H9 (cell line): ENCODE data around the gene TBX15. TPM values are rescaled to one million over a fixed set of nuclear protein-coding genes. Genes with fewer than 3 reads are reported as not detected.

Source experiments
- DNase-seq: peaks from one replicate; pipeline ENCODE4 v3.0.0-alpha.2; 2017
- H2AFZ ChIP-seq: one replicate; pipeline ENCODE4 v1.6.1; 2013; ENCODE audit warnings: mild to moderate bottlenecking, low read length, control low read depth, moderate library complexity
- H2AK5ac ChIP-seq: 2 replicates; pipeline ENCODE4 v1.6.1; 2013; ENCODE audit warnings: low read length, control low read depth, mixed read lengths; ENCODE audit not compliant: insufficient read length
- H2BK120ac ChIP-seq: one replicate; pipeline ENCODE4 v1.6.1; 2013; ENCODE audit warnings: low read depth, mild to moderate bottlenecking, low read length, control low read depth, inconsistent platforms; ENCODE audit not compliant: poor library complexity, severe bottlenecking
- H2BK12ac ChIP-seq: 2 replicates; pipeline ENCODE4 v1.6.1; 2013; ENCODE audit warnings: low read length, control low read depth, mixed read lengths, low read depth; ENCODE audit not compliant: insufficient read length
- H2BK15ac ChIP-seq: 2 replicates; pipeline ENCODE4 v1.6.1; 2013; ENCODE audit warnings: low read depth, low read length, control low read depth
- H2BK20ac ChIP-seq: one replicate; pipeline ENCODE4 v1.6.1; 2013; ENCODE audit warnings: low read depth, mild to moderate bottlenecking, low read length, control low read depth, inconsistent platforms; ENCODE audit not compliant: poor library complexity, severe bottlenecking
- H2BK5ac ChIP-seq: 2 replicates; pipeline ENCODE4 v1.6.1; 2013; ENCODE audit warnings: low read length, control low read depth, mixed read lengths; ENCODE audit not compliant: insufficient read length
- H3K14ac ChIP-seq: 2 replicates; pipeline ENCODE4 v1.6.1; 2013; ENCODE audit warnings: low read length, control low read depth; ENCODE audit not compliant: insufficient read depth
- H3K18ac ChIP-seq: 2 replicates; pipeline ENCODE4 v1.6.1; 2013; ENCODE audit warnings: low read depth, mild to moderate bottlenecking, mixed read lengths, low read length, control low read depth; ENCODE audit not compliant: insufficient read length
- H3K23ac ChIP-seq: 2 replicates; pipeline ENCODE4 v1.6.1; 2013; ENCODE audit warnings: low read length, control low read depth, mixed read lengths, low read depth; ENCODE audit not compliant: insufficient read length
- H3K23me2 ChIP-seq: 2 replicates; pipeline ENCODE4 v1.6.1; 2013; ENCODE audit warnings: low read depth, mild to moderate bottlenecking, mixed read lengths, low read length, control low read depth; ENCODE audit not compliant: insufficient read length, poor library complexity, severe bottlenecking
- H3K27ac ChIP-seq: 2 replicates; pipeline ENCODE4 v1.5.1; 2013; ENCODE audit warnings: low read length, control low read depth, mixed read lengths, low read depth; ENCODE audit not compliant: insufficient read length
- H3K27me3 ChIP-seq: 2 replicates; pipeline ENCODE4 v1.6.1; 2013; ENCODE audit warnings: low read length, control low read depth, inconsistent platforms; ENCODE audit not compliant: insufficient read depth
- H3K4ac ChIP-seq: 2 replicates; pipeline ENCODE4 v1.6.1; 2013; ENCODE audit warnings: low read depth, mild to moderate bottlenecking, control low read depth, inconsistent platforms, low read length, moderate library complexity
- H3K4me1 ChIP-seq: 2 replicates; pipeline ENCODE4 v1.6.1; 2013; ENCODE audit warnings: low read length, control low read depth, inconsistent platforms; ENCODE audit not compliant: insufficient read depth
- H3K4me2 ChIP-seq: 2 replicates; pipeline ENCODE4 v1.6.1; 2013; ENCODE audit warnings: low read length, control low read depth, mixed read lengths; ENCODE audit not compliant: insufficient read length, insufficient read depth
- H3K56ac ChIP-seq: 2 replicates; pipeline ENCODE4 v1.6.1; 2013; ENCODE audit warnings: low read depth, mild to moderate bottlenecking, mixed read lengths, low read length, control low read depth; ENCODE audit not compliant: insufficient read length
- H3K79me1 ChIP-seq: 2 replicates; pipeline ENCODE4 v1.6.1; 2013; ENCODE audit warnings: low read depth, mild to moderate bottlenecking, moderate library complexity, low read length, control low read depth, inconsistent platforms; ENCODE audit not compliant: insufficient read depth, poor library complexity, severe bottlenecking
- H3K79me2 ChIP-seq: 2 replicates; pipeline ENCODE4 v1.6.1; 2013; ENCODE audit warnings: low read length, control low read depth, inconsistent platforms; ENCODE audit not compliant: insufficient read depth
- H3K9ac ChIP-seq: 2 replicates; pipeline ENCODE4 v1.6.1; 2013; ENCODE audit warnings: low read length, control low read depth, mixed read lengths; ENCODE audit not compliant: insufficient read length; ENCODE audit errors: extremely low read depth
- H3K9me3 ChIP-seq: one replicate; pipeline ENCODE4 v1.6.1; 2013; ENCODE audit warnings: low read depth, low read length, inconsistent platforms; ENCODE audit not compliant: control insufficient read depth
- H3T11ph ChIP-seq: one replicate; pipeline ENCODE4 v1.6.1; 2013; ENCODE audit warnings: mild to moderate bottlenecking, low read length, control low read depth, inconsistent platforms
- H4K20me1 ChIP-seq: one replicate; pipeline ENCODE4 v1.6.1; 2013; ENCODE audit not compliant: control insufficient read depth, insufficient read length, insufficient read depth
- H4K5ac ChIP-seq: 2 replicates; pipeline ENCODE4 v1.6.1; 2013; ENCODE audit warnings: low read depth, mild to moderate bottlenecking, mixed read lengths, low read length, control low read depth; ENCODE audit not compliant: insufficient read length
- H4K8ac ChIP-seq: replicated peaks from 2 replicates; pipeline ENCODE4 v1.6.1; 2013; ENCODE audit warnings: low read length, control low read depth, mixed read lengths, low read depth; ENCODE audit not compliant: insufficient read length
- H4K91ac ChIP-seq: 2 replicates; pipeline ENCODE4 v1.6.1; 2013; ENCODE audit warnings: low read depth, mild to moderate bottlenecking, moderate library complexity, mixed read lengths, low read length, control low read depth; ENCODE audit not compliant: insufficient read length
- H3K27ac Mint-ChIP-seq, 3 experiments: 2 replicates in 2 of 3; 3 replicates in 1 of 3; pipeline ENCODE4 v1.8.0; 2020 to 2021; ENCODE audit warnings: mixed read lengths in 3 of 3, mild to moderate bottlenecking in 1 of 3, moderate library complexity in 1 of 3
- H3K27me3 Mint-ChIP-seq: 2 replicates; pipeline ENCODE4 v1.8.0; 2021; ENCODE audit warnings: low read depth, mild to moderate bottlenecking, moderate library complexity, mixed read lengths
- H3K36me3 Mint-ChIP-seq, 3 experiments: 2 replicates in 2 of 3; 3 replicates in 1 of 3; pipeline ENCODE4 v1.8.0; 2020 to 2021; ENCODE audit warnings: low read depth in 3 of 3, mixed read lengths in 3 of 3; ENCODE audit not compliant: insufficient read depth in 1 of 3
- H3K4me1 Mint-ChIP-seq, 2 experiments: 2 replicates each; pipeline ENCODE4 v1.8.0; 2020; ENCODE audit warnings: mixed read lengths in 2 of 2
- H3K4me3 Mint-ChIP-seq, 2 experiments: 2 replicates in 1 of 2; 3 replicates in 1 of 2; pipeline ENCODE4 v1.8.0; 2020 to 2021; ENCODE audit warnings: mild to moderate bottlenecking in 2 of 2, mixed read lengths in 2 of 2, moderate library complexity in 1 of 2
- H3K9me3 Mint-ChIP-seq, 2 experiments: 2 replicates in 1 of 2; 3 replicates in 1 of 2; pipeline ENCODE4 v1.8.0; 2020; ENCODE audit warnings: mild to moderate bottlenecking in 2 of 2, mixed read lengths in 2 of 2, moderate library complexity in 1 of 2
- CTCF ChIP-seq: fragments of 200-600 bp; sonication (generic); conservative IDR thresholded peaks from 3 replicates; pipeline ENCODE4 v1.8.0; 2021; ENCODE audit warnings: antibody characterized with exemption, mild to moderate bottlenecking
- WGBS: extraction: QIAGEN DNeasy Blood & Tissue Kit; methylation state at CpG from one replicate; pipeline ENCODE4 v1.1.7; 2013; ENCODE audit warnings: missing lambda C conversion rate, low lambda C conversion rate, mixed read lengths; ENCODE audit not compliant: insufficient read length; ENCODE audit errors: extremely low coverage; 5-methylcytosine and 5-hydroxymethylcytosine counted together
- total RNA-seq: library from RNA; stranded (reverse); gene quantifications from 2 replicates; pipeline ENCODE4 v1.2.1, GENCODE V29; 2021

TBX15 gene
- total RNA-seq, 1 experiment from 2014 or later: 0.07 TPM

DNA sequence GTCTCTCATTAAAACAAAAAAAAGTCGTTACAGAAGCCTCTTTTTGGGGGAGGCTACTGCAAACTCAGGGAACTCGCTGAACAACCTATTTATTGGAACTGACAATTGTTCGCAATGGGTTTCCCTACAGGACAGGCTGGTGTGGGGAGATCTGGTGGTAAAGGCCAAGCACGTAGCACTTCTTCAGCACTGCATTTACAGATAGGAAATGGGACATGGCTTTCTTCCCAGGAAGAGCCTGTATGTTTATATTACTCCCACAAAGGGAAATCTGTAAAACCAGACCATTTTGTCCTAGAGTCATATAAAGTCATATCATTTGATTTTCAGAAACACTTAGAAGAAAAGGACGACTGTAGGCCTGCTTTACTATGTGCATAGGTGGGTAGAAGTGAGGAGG, 38.8 kb upstream of the TBX15 start:
- Mint-ChIP-seq H3K27me3 (peaks cover 1% of the 10 kb centered on the region; the same call in 1 of the 2 replicates), H3K36me3 (peaks cover 0 to 4% (median 0%) of the 10 kb centered on the region in 3 experiments; a peak in 2 of 7 replicates), H3K4me3 (no peak overlapping the region), H3K9me3 (peaks cover 2 to 6% of the 10 kb centered on the region in 2 experiments; a peak in 4 of 5 replicates), H3K4me1 (no peaks in the 10 kb centered on the region), H3K27ac (no peak overlapping the region)
- Histone ChIP-seq H2AFZ (no peak overlapping the region), H3K27ac (no peak overlapping the region), H3K14ac (no peak overlapping the region), H4K91ac (no peak overlapping the region), H3K9ac (no peak overlapping the region), H3K4me1 (no peaks in the 10 kb centered on the region), H3K79me1 (no peaks in the 10 kb centered on the region), H4K8ac (no peak overlapping the region), H2BK12ac (no peak overlapping the region), H3K79me2 (no peaks in the 10 kb centered on the region), H3K4me2 (no peak overlapping the region), H2BK120ac (no peak overlapping the region), H3K56ac (no peak overlapping the region), H3K18ac (no peak overlapping the region), H3T11ph (no peak overlapping the region), H4K20me1 (no peaks in the 10 kb centered on the region), H3K4ac (no peak overlapping the region), H3K23me2 (no peaks in the 10 kb centered on the region), H2BK15ac (no peak overlapping the region), H2BK5ac (no peak overlapping the region), H3K23ac (no peak overlapping the region), H2BK20ac (no peak overlapping the region), H3K9me3 (no peaks in the 10 kb centered on the region), H3K27me3 (no peaks in the 10 kb centered on the region), H4K5ac (no peak overlapping the region), H2AK5ac (no peak overlapping the region)
- no peak for DNase-seq
- no peak for TF ChIP-seq CTCF
- WGBS: no CpG with 5 or more reads among the region's 5 CpGs
